ENCODE results near the gene DOP1B. TPM values are rescaled to one million over a fixed set of nuclear protein-coding genes. Genes with fewer than 3 reads are reported as not detected.

Gene DOP1B
- total RNA-seq, 6 donors from 2014 or later: 13.7 to 78.6 (median 23.0) TPM

GRCh38 chr21:36178349-36178748 is 21.7 kb downstream of the DOP1B start:
- Histone ChIP-seq H3K36me3 (no peaks in the 10 kb centered on the region), H3K27ac (no peak overlapping the region), H3K9me3 (no peaks in the 10 kb centered on the region), H3K4me1 (peaks cover 0 to 9% (median 2%) of the 10 kb centered on the region in 4 donors), H3K27me3 (no peaks in the 10 kb centered on the region), H3K4me3 (no peak overlapping the region)
- ATAC-seq (ENCODE audit: low FRiP score in 2 of 2) (no peak), DNase-seq (no peak)
- TF ChIP-seq CTCF (IDR thresholded peaks at IDR 0.05): no peak
- no peak for TF ChIP-seq POLR2A (IDR thresholded peaks at IDR 0.05)
- TF ChIP-seq EP300 (IDR thresholded peaks at IDR 0.05): no peak
- no peak for TF ChIP-seq POLR2AphosphoS5 (IDR thresholded peaks at IDR 0.05)
- 75 to 82% methylated on average over 2 of the region's 2 CpGs for WGBS, 2 donors

GRCh38 chr21:36179145-36179544 is 22.5 kb downstream of the DOP1B start:
- H3K36me3 ChIP-seq: no peaks in the 10 kb centered on the region
- peaks cover 0 to 8% (median under 1%) of the 10 kb centered on the region in 4 donors for H3K4me1 ChIP-seq
- no peaks in the 10 kb centered on the region for H3K27me3 ChIP-seq
- H3K4me3 ChIP-seq: no peak overlapping the region
- no peaks in the 10 kb centered on the region for H3K9me3 ChIP-seq
- DNase-seq (no peak), ATAC-seq (ENCODE audit: low FRiP score in 2 of 2) (no peak)
- TF ChIP-seq POLR2AphosphoS5 (IDR thresholded peaks at IDR 0.05): no peak
- TF ChIP-seq POLR2A (IDR thresholded peaks at IDR 0.05): no peak
- no peak for TF ChIP-seq EP300 (IDR thresholded peaks at IDR 0.05)
- TF ChIP-seq CTCF (IDR thresholded peaks at IDR 0.05): no peak
- no peak overlapping the region for H3K27ac ChIP-seq

- H3K4me3 ChIP-seq: no peak overlapping the region
- H3K36me3 ChIP-seq: no peaks in the 10 kb centered on the region
- TF ChIP-seq POLR2AphosphoS5 (IDR thresholded peaks at IDR 0.05): no peak
- no peak for TF ChIP-seq EP300 (IDR thresholded peaks at IDR 0.05)
- TF ChIP-seq CTCF (IDR thresholded peaks at IDR 0.05): no peak
- TF ChIP-seq POLR2A (IDR thresholded peaks at IDR 0.05): no peak
- 90 to 91% methylated on average over 5 of the region's 5 CpGs for WGBS, 2 donors
- H3K9me3 ChIP-seq: no peaks in the 10 kb centered on the region
- no peak overlapping the region for H3K27ac ChIP-seq
- H3K4me1 ChIP-seq: peaks cover 0 to 5% (median 0%) of the 10 kb centered on the region in 4 donors
- DNase-seq (no peak), ATAC-seq (ENCODE audit: low FRiP score in 2 of 2) (no peak)
- H3K27me3 ChIP-seq: no peaks in the 10 kb centered on the region
Observed at GRCh38 chr21:36180963-36181362, 24.3 kb downstream of the DOP1B start.

GRCh38 chr21:36183144-36183795 is 26.6 kb downstream of the DOP1B start:
- Histone ChIP-seq H3K27ac (no peak overlapping the region), H3K9me3 (no peaks in the 10 kb centered on the region), H3K27me3 (no peaks in the 10 kb centered on the region), H3K4me3 (no peak overlapping the region), H3K36me3 (no peaks in the 10 kb centered on the region), H3K4me1 (peaks cover 2 to 11% (median 5%) of the 10 kb centered on the region in 4 donors)
- TF ChIP-seq POLR2AphosphoS5 (IDR thresholded peaks at IDR 0.05): no peak
- no peak for TF ChIP-seq EP300 (IDR thresholded peaks at IDR 0.05)
- TF ChIP-seq CTCF (IDR thresholded peaks at IDR 0.05): no peak
- TF ChIP-seq POLR2A (IDR thresholded peaks at IDR 0.05): no peak
- no peak for ATAC-seq (ENCODE audit: low FRiP score in 2 of 2)
- DNase-seq: no peak
- WGBS, 2 donors: 87 to 88% methylated on average over 11 of the region's 11 CpGs

DNA sequence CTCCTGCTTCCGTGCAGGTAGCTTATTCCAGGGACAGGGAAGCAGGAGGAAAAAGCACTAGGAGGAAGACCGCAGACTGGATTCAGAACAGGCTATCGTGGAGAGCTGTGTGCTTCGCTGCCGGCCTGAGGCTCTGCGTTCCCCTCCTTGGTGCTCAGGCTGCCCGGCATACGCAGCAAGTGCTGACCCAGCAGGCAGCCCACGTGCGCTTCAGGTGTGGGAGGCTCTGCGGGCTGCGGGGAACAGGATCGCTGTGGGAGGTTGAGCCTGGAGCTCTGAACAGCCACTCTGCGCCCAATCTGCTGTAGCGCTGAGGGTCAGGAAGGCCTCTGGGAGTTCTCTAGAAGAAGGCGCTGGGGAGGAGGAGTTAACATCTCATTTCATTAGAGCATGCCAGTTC is 27.9 kb downstream of the DOP1B start:
- no peaks in the 10 kb centered on the region for H3K36me3 ChIP-seq
- no peak overlapping the region for H3K27ac ChIP-seq
- peaks cover 11 to 21% (median 14%) of the 10 kb centered on the region in 4 donors for H3K4me1 ChIP-seq
- DNase-seq (no peak), ATAC-seq (ENCODE audit: low FRiP score in 2 of 2) (no peak)
- no peaks in the 10 kb centered on the region for H3K9me3 ChIP-seq
- no peaks in the 10 kb centered on the region for H3K27me3 ChIP-seq
- TF ChIP-seq CTCF (IDR thresholded peaks at IDR 0.05): no peak
- no peak for TF ChIP-seq POLR2A (IDR thresholded peaks at IDR 0.05)
- no peak for TF ChIP-seq EP300 (IDR thresholded peaks at IDR 0.05)
- TF ChIP-seq POLR2AphosphoS5 (IDR thresholded peaks at IDR 0.05): no peak
- no peak overlapping the region for H3K4me3 ChIP-seq
- 92 to 96% methylated on average over 8 to 16 of the region's 16 CpGs for WGBS, 2 donors
